Heart right ventricle (tissue), 16 donors: ENCODE data around the gene TLL2. TPM values are rescaled to one million over a fixed set of nuclear protein-coding genes. Genes with fewer than 3 reads are reported as not detected.

Experiments
- ATAC-seq, 8 donors: fragments of 200-7000 bp; cut with Tn5 transposase; one replicate each; pipeline ENCODE4 v1.9.1; 2020; ENCODE audit warnings: mild to moderate bottlenecking in 8 of 8, moderate library complexity in 8 of 8, moderate number of reproducible peaks in 1 of 8
- DNase-seq, 2 donors: peaks; one replicate each; pipeline ENCODE4 v3.0.0-alpha.2; 2020
- H3K27ac ChIP-seq, 10 donors: fragments of 200-600 bp; sonication (generic) in 2 of 10; one replicate each; pipeline versions ENCODE4 v1.5.0 to v1.8.0; 2020 to 2022; ENCODE audit warnings: mild to moderate bottlenecking in 3 of 10
- H3K27me3 ChIP-seq, 7 donors: fragments of 200-600 bp; one replicate each; pipeline ENCODE4 v1.8.0; 2021 to 2022; ENCODE audit warnings: mild to moderate bottlenecking in 2 of 7
- H3K36me3 ChIP-seq, 9 donors: fragments of 200-600 bp; sonication (generic) in 1 of 9; one replicate each; pipeline versions ENCODE4 v1.5.0 to v1.8.0; 2020 to 2022; ENCODE audit warnings: mild to moderate bottlenecking in 2 of 9
- H3K4me1 ChIP-seq, 9 donors: fragments of 200-600 bp; sonication (generic) in 1 of 9; one replicate each; pipeline versions ENCODE4 v1.5.0 to v1.8.0; 2020 to 2022; ENCODE audit warnings: mild to moderate bottlenecking in 4 of 9
- H3K4me3 ChIP-seq, 10 donors: fragments of 200-600 bp; sonication (generic) in 2 of 10; one replicate each; pipeline versions ENCODE4 v1.5.0 to v1.8.0; 2020 to 2022; ENCODE audit warnings: mild to moderate bottlenecking in 7 of 10, moderate library complexity in 2 of 10
- H3K9me3 ChIP-seq, 11 donors: fragments of 200-600 bp in 10 of 11; sonication (generic) in 2 of 11; one replicate each; pipeline versions ENCODE4 v1.5.0 to v1.8.0; 2013 to 2022; ENCODE audit warnings: mild to moderate bottlenecking in 2 of 11, control low read depth in 1 of 11, moderate library complexity in 1 of 11
- WGBS, 2 donors: extraction: QIAGEN DNeasy Blood & Tissue Kit; methylation state at CpG; one replicate each; pipeline ENCODE4 v1.1.7; 2013; ENCODE audit warnings: inconsistent platforms in 1 of 2; 5-methylcytosine and 5-hydroxymethylcytosine counted together
- intact Hi-C, 10 donors: fragments of 100-400 bp; cut with DNase I; formaldehyde crosslinking; loops; one replicate each; pipeline versions ENCODE4 v1.11.1 to v1.14.2; 2022
- long read RNA-seq, 3 donors: library from polyadenylated mRNA; unstranded; transcript quantifications; one replicate each; pipeline ENCODE4 v2.0.0, GENCODE V29; 2020 to 2021
- polyA plus RNA-seq, 2 donors: library from polyadenylated mRNA; stranded (reverse); fragments of 200-250 nt; gene quantifications; one replicate each; pipeline ENCODE4 v1.2.3, GENCODE V29; 2013
- total RNA-seq, 10 donors: library from RNA; stranded (reverse); fragmentation: NEBNext Ultra II Directional in 3 of 10; extraction: Animal tissue kit (Norgen Biotek cat#: 25700) in 3 of 10; gene quantifications; one replicate each; pipeline versions ENCODE4 v1.2.1 to v1.2.4, GENCODE V29; 2021 to 2023
- TF ChIP-seq, protein P1 (sequence below), 9 donors: fragments of 200-600 bp; sonication (generic) in 2 of 9; IDR thresholded peaks; one replicate each; pipeline versions ENCODE4 v1.5.0 to v1.8.0; 2021 to 2022; ENCODE audit warnings: antibody characterized with exemption in 9 of 9, mild to moderate bottlenecking in 5 of 9, moderate library complexity in 1 of 9
- donor health status: Arrhythmogenic right ventricular cardiomyopathy.
- donor health status: ischemic (EF 13 %, LVEDD 7.1; RV severe dilation, severe dysfunction).
- donor health status: healthy with polysubstance abuse.
- donor health status: DM: no; HTN: yes; CAD: no.
- donor health status: DM: no; HTN: no; CAD: no.
- donor health status: ischemic (EF 25% LVEDD 6.9; RV normal size, moderate dysfunction).
- donor health status: ischemic (EF 25% LVEDD 5.7; RV mildly dilated, moderate dysfunction).
- donor health status: healthy.
- donor health status: DM: yes; HTN: yes; CAD: no.
- donor health status: Ischemic cardiomyopathy.
- donor health status: ischemic (EF 35%, LVEDD 5.7; RV mildly dilated, moderate dysfunction).
- donor health status: nonischemic (EF 11% LVEDD 7.7; RV severe dilation, severe dysfunction).
- donor health status: DM: yes; HTN: yes; CAD: no.
- donor health status: PGD.
- donor health status: ischemic (EF 29% LVEDD 5.4; RV normal size, mild dysfunction).
- donor health status: nonischemic (EF 23%, LVEDD 6.1; RV moderate dilation, normal function).

The TLL2 gene
- total RNA-seq = 1 to 10 TPM; 2.8 to 9.2 (median 6.9) TPM
- 1 to 10 TPM; 2.3 to 8.4 TPM for polyA plus RNA-seq
- long read RNA-seq, donor 1, partial matches to known transcripts = 12 of 15 reads
- long read RNA-seq, donor 1, other reads (novel, unspliced or antisense) = 3 of 15 reads
- long read RNA-seq, donor 2, partial matches to known transcripts = 13 of 20 reads
- long read RNA-seq, donor 2, other reads (novel, unspliced or antisense) = 7 of 20 reads
- long read RNA-seq, donor 3, partial matches to known transcripts = 13 of 15 reads
- long read RNA-seq, donor 3, other reads (novel, unspliced or antisense) = 2 of 15 reads

DNA sequence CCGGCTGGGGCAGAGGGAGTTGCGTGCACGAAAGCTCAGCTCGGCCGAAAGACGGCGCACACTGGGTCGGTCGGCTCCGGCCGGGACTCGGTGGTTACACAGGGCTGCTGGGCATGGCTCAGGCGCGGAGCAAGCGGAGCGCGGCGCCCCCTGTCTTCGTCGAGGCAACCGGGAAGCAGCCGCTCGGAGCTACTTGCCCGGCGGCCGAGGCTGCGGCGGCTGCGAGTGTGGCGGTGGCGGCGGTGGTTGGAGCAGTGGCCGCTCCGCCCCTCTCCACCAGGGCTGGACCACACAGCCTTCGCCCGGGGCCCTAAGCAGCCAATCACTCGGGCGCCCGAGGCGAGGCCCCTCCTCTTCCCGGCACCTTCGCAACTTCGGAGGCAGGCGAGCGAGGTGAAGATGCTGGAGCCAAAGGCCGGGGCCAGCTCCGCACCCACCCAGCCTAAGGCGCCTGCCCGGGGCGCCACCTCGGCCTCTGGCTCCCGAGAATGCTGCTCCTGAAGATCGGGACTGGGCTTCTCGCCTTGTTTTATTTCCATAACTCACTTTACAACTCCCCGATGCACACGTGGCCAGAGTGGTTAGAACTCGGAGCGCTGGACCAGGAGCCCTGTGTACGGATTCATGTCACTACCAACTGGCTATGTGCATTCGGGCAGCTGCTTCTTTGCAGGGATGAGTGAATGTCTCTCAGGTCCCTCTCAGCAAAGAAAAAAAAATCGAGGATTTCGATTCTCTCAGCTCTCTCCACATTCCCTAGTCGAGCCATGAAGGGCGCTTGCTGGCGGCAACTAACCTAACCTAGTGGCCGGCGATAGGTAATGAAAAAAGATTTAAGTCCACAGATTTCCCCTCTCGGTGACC, at the start of gene TLL2:
Gene TLL2 (minus strand): TSS at position 229 of the 864 bp plus-strand sequence. CDS start 241 bp downstream, outside the sequence.
- peak within 1 kb of the TSS in 8 of 10 donors; percentile 39 to 71 (median 67) for H3K27ac ChIP-seq
- H3K27me3 ChIP-seq = peaks cover 0 to 35% (median 3%) of the 10 kb centered on the region in 7 donors

DNA sequence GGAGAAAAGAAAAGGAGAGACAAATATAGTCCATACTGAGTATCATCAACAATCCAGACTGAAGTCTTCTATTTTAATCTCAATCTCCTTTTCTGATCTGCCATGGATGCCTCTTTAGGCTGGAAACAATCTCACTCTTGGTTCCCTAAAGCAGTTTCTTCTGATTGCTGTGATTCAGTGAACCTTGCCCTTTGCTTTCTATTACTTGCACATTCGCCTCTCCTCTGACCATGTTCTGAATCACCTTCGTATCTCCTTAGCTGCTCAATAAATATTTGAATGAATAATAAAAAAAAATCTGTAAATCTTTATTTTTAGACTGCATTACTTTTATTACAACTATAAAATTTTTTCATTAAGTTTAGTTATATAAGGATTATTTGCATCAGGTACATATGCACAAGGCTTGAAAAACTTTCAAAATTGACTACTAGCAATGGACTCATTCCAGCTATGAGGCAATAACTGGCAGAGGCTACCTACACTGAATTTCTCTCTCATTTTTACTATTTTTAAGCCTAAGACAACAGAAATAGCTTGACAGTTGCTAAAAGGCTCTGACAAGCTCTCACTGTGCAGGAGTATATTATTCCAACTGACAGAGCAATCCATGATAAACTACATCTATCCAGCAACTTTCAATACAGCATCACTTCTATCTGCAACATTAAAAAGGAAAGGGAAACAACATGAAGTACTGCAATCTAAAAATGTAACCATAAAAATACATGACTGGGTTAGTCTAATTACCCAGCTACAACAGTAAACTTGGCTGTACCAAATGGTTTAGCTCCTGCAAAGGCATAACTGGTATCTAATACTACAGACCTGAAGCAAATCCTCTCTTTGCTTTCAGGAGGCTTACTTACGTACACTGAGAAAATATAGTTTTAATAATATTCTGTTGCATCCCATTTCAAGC, 47.5 kb upstream of the TLL2 start:
- H3K4me1 ChIP-seq = peaks cover 0 to 18% (median 0%) of the 10 kb centered on the region in 9 donors
- intact Hi-C loops = no loop called here
- H3K27ac ChIP-seq = no peak overlapping the region
- H3K4me3 ChIP-seq = no peak overlapping the region
- WGBS, 2 donors = 93 to 95% methylated on average over 3 of the region's 3 CpGs
- TF ChIP-seq, protein P1, sequence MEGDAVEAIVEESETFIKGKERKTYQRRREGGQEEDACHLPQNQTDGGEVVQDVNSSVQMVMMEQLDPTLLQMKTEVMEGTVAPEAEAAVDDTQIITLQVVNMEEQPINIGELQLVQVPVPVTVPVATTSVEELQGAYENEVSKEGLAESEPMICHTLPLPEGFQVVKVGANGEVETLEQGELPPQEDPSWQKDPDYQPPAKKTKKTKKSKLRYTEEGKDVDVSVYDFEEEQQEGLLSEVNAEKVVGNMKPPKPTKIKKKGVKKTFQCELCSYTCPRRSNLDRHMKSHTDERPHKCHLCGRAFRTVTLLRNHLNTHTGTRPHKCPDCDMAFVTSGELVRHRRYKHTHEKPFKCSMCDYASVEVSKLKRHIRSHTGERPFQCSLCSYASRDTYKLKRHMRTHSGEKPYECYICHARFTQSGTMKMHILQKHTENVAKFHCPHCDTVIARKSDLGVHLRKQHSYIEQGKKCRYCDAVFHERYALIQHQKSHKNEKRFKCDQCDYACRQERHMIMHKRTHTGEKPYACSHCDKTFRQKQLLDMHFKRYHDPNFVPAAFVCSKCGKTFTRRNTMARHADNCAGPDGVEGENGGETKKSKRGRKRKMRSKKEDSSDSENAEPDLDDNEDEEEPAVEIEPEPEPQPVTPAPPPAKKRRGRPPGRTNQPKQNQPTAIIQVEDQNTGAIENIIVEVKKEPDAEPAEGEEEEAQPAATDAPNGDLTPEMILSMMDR (IDR thresholded peaks at IDR 0.05) = no peak
- no peaks in the 10 kb centered on the region for H3K9me3 ChIP-seq
- DNase-seq (no peak), ATAC-seq (no peak)
- no peaks in the 10 kb centered on the region for H3K27me3 ChIP-seq
- peaks cover 0 to 92% (median 26%) of the 10 kb centered on the region in 9 donors for H3K36me3 ChIP-seq

More for the DNA sequence above, at the start of gene TLL2:
- H3K4me1 ChIP-seq = peaks cover 3 to 25% (median 24%) of the 10 kb centered on the region in 9 donors
- peak within 1 kb of the TSS; percentile 46 to 89 (median 62) for H3K4me3 ChIP-seq
- ATAC-seq = peak; percentile 93 to 97 (median 96)
- TF ChIP-seq, protein P1 (IDR thresholded peaks at IDR 0.05) = peak; percentile 48 to 95 (median 77)
- peaks cover 0 to 12% (median 0%) of the 10 kb centered on the region in 9 donors for H3K36me3 ChIP-seq
- H3K9me3 ChIP-seq = no peaks in the 10 kb centered on the region
- 2% methylated on average over 55 to 68 of the region's 68 CpGs for WGBS, 2 donors
- peak; percentile 88 to 90 for DNase-seq
- intact Hi-C loops = loop anchor here (1.0 to 10.0 kb wide), 8 partner anchors 71 to 139 kb away; partner anchors contain the start of gene TM9SF3 (in 1 of the 10)

DNA sequence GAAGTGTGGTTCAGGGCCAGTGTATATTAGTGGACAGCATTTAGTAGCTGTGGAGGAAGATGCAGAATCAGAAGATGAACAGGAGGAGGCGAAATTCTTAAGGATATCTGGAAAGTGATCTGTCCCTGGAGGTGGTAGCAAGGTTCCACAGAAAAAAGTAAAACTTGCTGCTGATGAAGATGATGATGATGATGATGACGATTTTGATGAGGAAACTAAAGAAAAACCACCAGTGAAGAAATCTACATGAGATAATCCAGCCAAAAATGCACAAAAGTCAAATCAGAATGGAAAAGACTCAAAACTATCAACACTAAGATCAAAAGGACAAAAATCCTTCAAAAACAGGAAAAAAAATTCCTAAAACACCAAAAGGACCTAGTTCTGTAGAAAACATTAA, 46.8 kb upstream of the TLL2 start:
- Histone ChIP-seq H3K4me1 (peaks cover 0 to 14% (median 0%) of the 10 kb centered on the region in 9 donors), H3K4me3 (no peak overlapping the region), H3K27me3 (no peaks in the 10 kb centered on the region), H3K36me3 (peaks cover 0 to 93% (median 28%) of the 10 kb centered on the region in 9 donors), H3K27ac (no peak overlapping the region), H3K9me3 (no peaks in the 10 kb centered on the region)
- TF ChIP-seq, protein P1 (IDR thresholded peaks at IDR 0.05) = no peak
- 98% methylated on average over 2 of the region's 2 CpGs for WGBS, 2 donors
- DNase-seq (no peak), ATAC-seq (no peak)
- intact Hi-C loops = no loop called here
